Adrenal gland (tissue), 5 donors: ENCODE data around the gene PDK2.

Source experiments
- CTCF ChIP-seq, 6 experiments: fragments of 450-650 bp in 4 of 6; fragments of 200-600 bp in 2 of 6; sonication (generic) in 1 of 6; IDR thresholded peaks; 1 replicate in 5 of 6; 2 replicates in 1 of 6; pipeline versions ENCODE4 v1.5.1 to v1.8.0; 2016 to 2021; ENCODE audit warnings: antibody characterized with exemption in 6 of 6, mild to moderate bottlenecking in 2 of 6, moderate library complexity in 1 of 6
- POLR2A ChIP-seq, 2 donors: fragments of 450-650 bp; IDR thresholded peaks; one replicate each; pipeline ENCODE4 v1.6.1; 2017; ENCODE audit warnings: antibody characterized with exemption in 2 of 2, mild to moderate bottlenecking in 2 of 2, moderate library complexity in 1 of 2
- donor health status: DM: no; HTN: no; CAD: no.

GRCh38 chr17:50111673-50112655 lies 16.8 kb downstream of the PDK2 start:
- TF ChIP-seq POLR2A (IDR thresholded peaks at IDR 0.05) (peak in 1 of 2 donors; percentile 33), CTCF (IDR thresholded peaks at IDR 0.05) (no peak)
